IPS-NIHi7 (cell line): Measurements from ENCODE around the gene SMAD3.

Experiments
- DNase-seq: peaks from one replicate; pipeline ENCODE4 v3.0.0; 2012; ENCODE audit warnings: mixed read lengths; ENCODE audit errors: extremely low spot score

SMAD3 gene

DNA sequence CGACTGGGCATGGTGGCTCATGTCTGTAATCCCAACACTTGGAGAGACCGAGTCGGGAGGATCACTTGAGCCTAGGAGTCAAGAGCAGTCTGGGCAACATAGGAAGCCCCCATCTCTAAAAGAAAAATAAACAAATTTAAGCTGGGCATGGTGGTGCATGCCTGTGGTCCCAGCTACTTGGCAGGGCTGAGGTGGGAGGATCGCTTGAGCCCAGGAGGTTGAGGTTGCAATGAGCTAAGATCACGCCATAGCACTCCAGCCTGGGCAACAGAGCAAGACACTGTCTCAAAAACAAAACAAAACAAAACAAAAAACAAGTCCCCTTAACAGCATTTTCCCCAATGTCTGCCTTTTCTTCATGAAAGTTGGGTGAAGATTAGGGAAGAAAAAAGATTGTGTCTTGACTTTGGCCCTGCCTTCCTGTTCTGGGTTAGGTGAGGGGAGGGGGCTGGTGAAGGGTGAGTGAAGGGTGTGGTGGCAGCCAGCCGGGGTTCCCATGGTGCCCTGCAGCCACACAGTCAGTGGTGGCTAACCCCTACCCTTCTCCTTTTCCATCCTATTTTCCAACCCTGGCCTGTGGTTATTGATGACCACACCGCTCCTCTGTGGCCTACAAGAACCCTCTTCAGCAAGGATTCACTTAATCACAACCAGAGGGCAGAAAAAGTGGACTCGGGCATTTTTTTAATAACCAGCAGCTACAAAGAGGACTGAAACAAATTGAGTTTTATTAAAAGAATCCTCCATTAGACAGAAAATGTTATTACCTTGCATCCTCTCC is 28.4 kb upstream of the SMAD3 start:
- no peak for DNase-seq

GRCh38 chr15:67037694-67038093 is 27.7 kb upstream of the SMAD3 start:
- DNase-seq, result no peak

DNA sequence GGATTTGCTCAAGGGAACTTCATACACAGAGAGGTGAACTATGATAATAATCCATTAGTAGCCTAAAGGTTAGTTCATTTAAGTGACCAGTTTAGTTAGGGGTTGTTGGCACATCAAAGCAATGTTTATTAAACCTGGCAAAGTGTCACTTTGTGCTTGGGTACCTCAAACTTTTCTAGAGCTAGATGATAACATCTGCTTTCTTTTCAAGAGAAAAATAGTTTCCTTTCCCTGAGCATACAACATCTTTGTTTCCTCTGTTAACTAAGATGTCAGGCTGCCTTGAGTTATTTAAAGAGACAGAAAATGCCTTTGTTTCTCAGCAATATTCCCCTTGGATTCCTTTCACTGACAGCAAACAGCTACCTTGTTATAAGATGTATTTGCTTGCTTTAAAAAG is 26.7 kb upstream of the SMAD3 start:
- no peak for DNase-seq

GRCh38 chr15:67039384-67040075 is 25.9 kb upstream of the SMAD3 start:
- peak; percentile 66 for DNase-seq

- no peak for DNase-seq
These were observed 25.1 kb upstream of the SMAD3 start for GRCh38 chr15:67040277-67040676.

GRCh38 chr15:67042551-67043142 is 22.8 kb upstream of the SMAD3 start:
- no peak for DNase-seq

- DNase-seq, result peak; percentile 60
These were observed 21.2 kb upstream of the SMAD3 start for GRCh38 chr15:67043939-67044771.

DNA sequence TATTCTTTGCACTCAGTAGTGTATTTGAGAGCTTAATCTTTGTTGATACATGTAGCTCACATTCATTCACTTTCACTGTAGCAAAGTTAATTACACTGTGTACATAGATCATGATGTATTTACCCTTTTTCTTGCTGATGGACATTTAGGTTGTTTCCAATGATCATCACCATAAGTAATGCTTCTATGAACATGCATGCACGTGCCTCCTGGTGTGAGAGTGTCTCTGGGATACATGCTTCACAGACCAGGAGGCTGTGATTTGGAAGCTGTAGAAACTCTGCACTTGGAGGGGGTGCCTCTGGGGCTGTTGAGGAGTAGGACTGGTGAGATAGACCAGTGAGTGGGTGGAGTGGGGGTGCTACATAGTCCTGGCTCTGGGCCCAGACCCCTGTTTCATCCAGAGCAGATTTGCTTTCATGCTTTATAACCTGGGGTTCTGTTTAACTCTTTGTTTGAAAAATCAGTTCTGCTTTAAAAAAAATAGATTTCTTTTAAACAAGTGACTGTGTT is 18.2 kb upstream of the SMAD3 start:
- DNase-seq, result no peak

GRCh38 chr15:67048281-67049279 is 16.8 kb upstream of the SMAD3 start:
- no peak for DNase-seq

DNA sequence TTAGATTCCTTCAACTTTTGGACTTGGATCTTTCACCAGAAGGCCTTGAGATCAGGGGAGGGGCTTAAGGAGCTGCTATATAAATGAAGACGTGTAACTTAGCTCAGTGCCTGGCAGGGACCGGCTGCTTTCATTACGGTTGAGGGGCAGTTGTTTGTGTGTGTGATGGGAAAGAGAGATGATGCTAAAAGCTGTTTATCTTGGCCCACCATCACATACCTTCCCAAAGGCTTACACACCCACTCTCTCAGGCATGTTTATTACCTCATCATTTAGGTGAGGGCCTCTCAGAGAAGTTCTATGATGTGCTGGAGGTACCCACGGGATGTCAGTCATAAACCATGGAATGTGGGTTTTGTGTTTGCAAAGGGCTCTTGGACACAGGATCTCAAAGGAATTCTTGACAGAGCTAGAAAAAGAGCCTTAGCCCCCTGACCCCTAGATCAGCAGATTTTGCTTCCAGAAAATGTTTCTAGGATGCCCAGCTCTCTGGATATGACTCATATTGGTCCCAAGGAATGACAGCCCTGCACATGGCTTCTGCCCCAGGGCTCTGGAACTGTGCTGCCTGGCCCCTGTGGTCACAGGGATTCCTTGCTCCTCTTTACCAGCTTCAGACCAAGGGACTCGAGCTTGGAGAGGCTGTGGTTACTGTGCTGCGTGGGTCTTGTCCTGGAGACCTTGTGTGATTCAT is 15.9 kb upstream of the SMAD3 start:
- no peak for DNase-seq

DNA sequence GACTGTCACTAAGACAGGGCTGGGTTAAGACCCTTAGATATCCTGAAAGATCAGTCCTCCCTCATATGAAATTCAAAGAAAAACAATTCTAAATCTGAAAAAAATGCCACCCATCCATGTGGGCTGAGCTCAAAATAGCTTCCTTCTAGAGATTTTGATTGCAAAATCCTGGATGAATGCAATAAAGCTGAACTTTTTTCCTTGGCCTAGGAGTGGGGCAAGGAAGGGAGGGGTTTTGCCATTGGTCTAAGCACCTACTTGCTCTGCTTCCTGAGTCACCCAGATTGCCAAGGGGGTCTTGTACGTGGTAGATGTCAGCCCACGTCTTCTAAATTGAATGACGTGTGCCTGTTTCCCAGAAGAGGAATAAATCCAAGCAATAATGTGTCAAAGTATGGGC is 15.3 kb upstream of the SMAD3 start:
- DNase-seq, result no peak

GRCh38 chr15:67050522-67051087 is 14.8 kb upstream of the SMAD3 start:
- no peak for DNase-seq

DNA sequence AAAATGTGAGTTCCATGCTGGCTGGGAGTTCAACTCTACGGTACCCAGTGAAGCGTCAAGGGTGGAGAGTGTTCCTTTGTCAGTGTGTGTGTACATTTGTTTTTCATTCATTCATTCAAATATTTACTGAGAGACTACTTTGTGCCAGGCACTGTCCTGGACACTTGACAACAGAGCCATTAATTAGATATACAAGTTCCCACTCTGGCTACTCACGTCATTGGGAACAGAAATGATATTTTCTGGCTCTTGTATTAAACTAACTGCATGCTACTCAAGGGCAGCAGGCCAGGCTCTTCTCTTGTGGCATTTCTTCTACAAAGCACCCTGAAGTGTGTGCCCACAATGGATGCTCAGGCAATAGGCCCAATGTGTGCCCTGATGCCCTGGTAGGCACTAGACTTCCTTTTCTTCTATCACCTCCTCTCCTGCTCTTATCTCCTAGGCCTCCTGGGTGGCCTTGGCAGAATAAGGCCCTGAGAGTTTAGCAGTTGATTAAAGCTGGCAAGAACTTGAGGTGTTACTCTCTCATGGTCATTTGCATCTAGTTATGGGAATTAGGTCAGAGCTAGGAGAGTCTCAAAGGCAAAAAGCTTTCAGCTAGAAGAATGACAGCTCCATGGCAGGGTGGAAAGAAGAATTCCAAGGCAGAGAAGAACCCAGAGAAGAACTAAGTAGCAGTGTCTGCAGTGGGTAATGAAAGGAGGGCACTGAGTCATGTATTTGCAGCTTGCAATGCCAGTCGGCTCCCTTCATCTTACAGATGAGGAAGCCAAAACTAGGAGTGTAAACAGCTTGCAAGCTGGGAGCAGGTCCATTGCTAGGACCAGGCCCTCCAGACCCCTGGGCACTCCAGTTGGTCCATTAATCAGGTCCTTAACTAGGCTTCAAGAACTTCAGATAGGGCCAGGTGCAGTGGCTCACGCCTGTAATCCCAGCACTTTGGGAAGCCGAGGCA is 14.0 kb upstream of the SMAD3 start:
- no peak for DNase-seq

- DNase-seq, result no peak
These were observed 10.7 kb upstream of the SMAD3 start for GRCh38 chr15:67054676-67055075.

GRCh38 chr15:67059127-67059553 is 6.3 kb upstream of the SMAD3 start:
- DNase-seq, result no peak

GRCh38 chr15:67061811-67062368 is 3.5 kb upstream of the SMAD3 start:
- DNase-seq, result no peak

DNA sequence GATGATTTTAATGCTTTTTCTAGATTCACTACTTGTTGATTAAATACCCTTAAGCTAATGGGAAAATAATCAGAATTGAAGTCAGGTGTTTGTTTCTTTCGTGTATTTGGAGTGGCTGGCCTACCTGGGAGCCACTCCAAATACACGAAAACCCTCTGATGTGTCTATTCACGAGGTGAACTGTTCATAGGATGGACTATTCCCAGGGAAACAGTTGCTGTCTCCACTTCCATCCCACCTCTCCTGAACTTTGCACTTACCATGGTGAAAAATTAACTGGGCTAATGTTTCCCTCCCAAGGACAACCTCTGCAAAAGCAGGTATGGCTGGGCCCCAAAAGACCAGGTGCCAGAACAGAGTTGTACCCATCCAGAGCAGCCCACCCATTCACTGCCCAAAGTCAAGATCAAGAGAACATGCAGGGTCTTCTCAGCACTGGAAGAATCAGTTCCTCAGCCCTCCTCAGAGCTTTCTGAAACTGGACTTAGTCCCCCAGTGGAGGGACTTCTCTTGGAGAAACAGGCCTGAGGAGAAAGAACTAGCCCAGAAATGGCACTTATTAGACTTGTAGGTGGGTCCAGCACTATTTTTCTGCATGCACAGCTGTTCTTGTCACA is 2.9 kb upstream of the SMAD3 start:
- no peak for DNase-seq
